GM19099 (cell line): Measurements from ENCODE around the gene PTPRJ.

Experiments
- POLR2A ChIP-seq: IDR thresholded peaks from 3 replicates; pipeline ENCODE4 v1.6.1; 2011; ENCODE audit warnings: low read depth; ENCODE audit not compliant: insufficient read length; ENCODE audit errors: extremely low read depth

PTPRJ gene

GRCh38 chr11:48058788-48059187, 78.4 kb downstream of the PTPRJ start:
- no peak for TF ChIP-seq POLR2A

- TF ChIP-seq POLR2A = no peak
These were observed 82.3 kb downstream of the PTPRJ start for GRCh38 chr11:48062649-48063048.

GRCh38 chr11:48063424-48063978, 83.1 kb downstream of the PTPRJ start:
- no peak for TF ChIP-seq POLR2A

- TF ChIP-seq POLR2A = no peak
These were observed 83.9 kb downstream of the PTPRJ start for GRCh38 chr11:48064306-48064705.

GRCh38 chr11:48066881-48067800, 86.8 kb downstream of the PTPRJ start:
- no peak for TF ChIP-seq POLR2A

- TF ChIP-seq POLR2A = no peak
These were observed 92.9 kb downstream of the PTPRJ start for GRCh38 chr11:48073031-48073861.

- no peak for TF ChIP-seq POLR2A
These were observed 94.2 kb downstream of the PTPRJ start for GRCh38 chr11:48074425-48075181.

GRCh38 chr11:48075637-48076036, 95.3 kb downstream of the PTPRJ start:
- TF ChIP-seq POLR2A = no peak

- TF ChIP-seq POLR2A = no peak
These were observed 96.9 kb downstream of the PTPRJ start for GRCh38 chr11:48077251-48077650.

- TF ChIP-seq POLR2A = no peak
These were observed 98.3 kb downstream of the PTPRJ start for GRCh38 chr11:48078689-48079088.

- TF ChIP-seq POLR2A = no peak
These were observed 99.2 kb downstream of the PTPRJ start for GRCh38 chr11:48079596-48079995.

GRCh38 chr11:48080301-48080861, 100.0 kb downstream of the PTPRJ start:
- TF ChIP-seq POLR2A = no peak

- TF ChIP-seq POLR2A = no peak
These were observed 101.0 kb downstream of the PTPRJ start for GRCh38 chr11:48081151-48082010.
